Activated CD4-positive, alpha-beta T cell treated with anti-CD3 and anti-CD28 coated beads, Interleukin-2, amount 50 U/mL, for 1 hour (primary cell): Measurements from ENCODE around the gene IGFN1.
A peak's percentile ranks its signal among the peaks of the same experiment; 100 is the strongest.

Experiments used
- DNase-seq: peaks from one replicate; pipeline ENCODE4 v3.0.0-alpha.2; 2020

Gene IGFN1

DNA sequence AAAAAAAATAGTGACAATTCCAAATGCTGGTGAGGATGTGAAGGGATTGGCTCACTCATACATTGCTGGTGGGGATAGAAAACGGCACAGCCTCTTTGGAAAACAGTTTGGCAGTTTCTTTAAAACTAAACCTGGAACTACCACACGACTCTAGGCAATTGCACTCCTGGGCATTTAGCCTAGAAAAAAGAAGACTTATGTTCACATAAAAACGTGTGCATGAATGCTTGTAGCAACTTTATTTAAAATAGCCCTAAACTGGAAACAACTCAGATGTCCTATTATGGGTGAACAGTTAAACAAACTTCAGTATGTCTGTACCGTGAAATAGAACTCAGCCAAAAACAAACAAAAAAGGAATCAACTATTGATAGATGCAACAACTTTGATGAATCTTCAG is 26.9 kb upstream of the IGFN1 start:
- no peak for DNase-seq

DNA sequence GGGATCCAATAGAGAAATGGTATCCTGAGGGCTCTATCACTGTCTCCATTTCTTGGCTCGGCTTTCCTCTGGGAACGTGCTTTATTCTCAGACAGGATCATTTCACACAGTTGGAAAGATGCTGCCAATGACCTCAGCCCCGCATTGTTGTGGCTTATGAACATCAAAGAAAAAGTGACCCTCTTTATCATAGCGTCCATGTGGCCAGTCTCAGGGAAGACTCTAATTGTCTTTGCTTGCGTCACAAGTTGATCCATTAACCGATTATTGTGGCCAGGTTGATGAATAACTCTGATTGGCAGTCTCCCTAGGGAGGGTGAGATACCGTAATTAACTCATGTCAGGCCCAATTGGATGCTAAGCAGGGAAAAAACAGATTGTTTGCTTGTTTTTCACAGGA is 26.0 kb upstream of the IGFN1 start:
- DNase-seq: no peak

DNA sequence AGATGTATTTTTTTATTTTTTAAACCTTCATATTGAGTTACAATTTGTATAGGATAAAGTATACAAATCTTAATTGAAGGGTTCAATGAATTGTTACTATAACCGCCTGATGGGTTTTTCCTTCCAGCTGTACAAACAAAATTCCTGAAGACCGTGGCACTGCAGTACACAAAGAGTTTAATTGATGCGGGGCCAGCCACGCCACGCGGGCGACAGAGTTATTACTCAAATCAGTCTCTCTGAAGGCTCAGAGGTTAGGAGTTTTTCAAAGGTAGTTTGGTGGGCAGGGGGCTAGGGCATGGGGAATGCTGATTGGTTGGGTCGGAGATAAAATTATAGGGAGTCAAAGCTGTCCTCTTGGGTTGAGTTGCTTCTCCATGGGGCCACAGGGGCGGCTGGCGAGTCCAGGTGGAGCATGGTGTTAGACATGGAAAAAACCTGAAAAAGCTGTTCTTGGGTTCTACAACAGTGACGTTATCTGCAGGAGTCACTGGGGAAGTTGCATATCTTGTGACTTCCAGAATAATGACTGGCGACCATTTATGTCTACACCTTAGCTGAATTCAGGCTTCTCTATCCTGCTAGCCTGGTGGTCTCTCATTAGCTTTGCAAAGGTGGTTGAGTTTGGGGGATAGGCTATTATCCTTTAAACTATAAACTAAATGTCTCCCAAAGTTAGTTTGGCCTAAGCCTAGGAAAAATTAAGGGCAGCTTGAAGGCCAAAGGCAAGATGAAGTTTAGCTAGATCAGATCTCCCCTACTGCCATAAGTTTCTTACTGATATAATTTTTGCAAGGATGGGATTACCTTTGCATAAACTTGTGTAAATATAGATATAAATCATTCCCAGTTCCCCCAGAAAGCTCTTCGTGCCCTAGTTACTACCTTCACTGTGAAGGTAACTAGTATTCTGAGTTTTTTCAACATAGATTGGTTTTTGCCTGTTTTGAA is 23.3 kb upstream of the IGFN1 start:
- no peak for DNase-seq

DNA sequence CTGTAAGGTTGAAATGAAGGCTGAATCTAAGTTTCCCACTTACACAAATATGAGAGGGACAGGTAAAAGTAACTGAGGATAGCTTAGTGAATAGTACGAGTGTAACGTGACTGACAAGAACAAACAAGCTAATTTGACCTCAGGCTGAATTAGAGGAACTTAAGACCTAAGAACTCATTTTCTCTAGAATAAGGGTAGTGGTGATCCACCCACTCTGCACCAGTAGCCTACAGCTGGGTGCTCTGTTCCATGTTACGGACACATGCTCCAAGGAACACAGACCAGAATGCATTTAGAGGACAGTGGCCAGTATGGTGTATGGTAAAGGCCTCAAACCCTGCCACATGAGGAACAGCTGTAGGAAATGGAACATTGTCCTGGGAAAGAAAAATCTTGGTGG is 21.4 kb upstream of the IGFN1 start:
- no peak for DNase-seq

DNA sequence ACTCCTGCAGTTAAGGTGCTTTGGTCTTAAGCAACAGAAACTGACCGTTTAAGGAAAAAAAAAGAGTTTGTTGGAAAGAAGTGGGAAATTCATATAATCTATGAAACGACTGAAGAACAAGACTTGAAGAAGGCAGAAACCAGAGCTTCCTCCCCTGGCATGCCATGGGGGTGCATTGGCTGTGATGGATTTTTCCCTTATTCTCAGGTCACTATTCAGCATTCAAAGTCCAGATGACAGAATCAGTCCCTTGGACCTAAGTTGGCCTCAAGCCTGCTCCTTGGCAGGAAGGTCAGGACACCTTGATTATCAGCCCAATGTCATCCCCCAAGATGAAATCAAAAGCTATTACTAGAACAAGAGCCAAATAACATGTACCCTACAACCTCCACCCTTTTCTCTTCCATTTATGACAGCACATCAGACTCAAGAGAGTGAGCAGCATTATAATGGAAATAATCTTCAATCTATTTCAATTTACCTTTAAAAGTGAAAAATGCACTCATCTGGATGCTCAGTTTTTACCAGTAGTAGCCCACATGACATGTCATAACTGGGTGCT is 20.6 kb upstream of the IGFN1 start:
- no peak for DNase-seq

DNA sequence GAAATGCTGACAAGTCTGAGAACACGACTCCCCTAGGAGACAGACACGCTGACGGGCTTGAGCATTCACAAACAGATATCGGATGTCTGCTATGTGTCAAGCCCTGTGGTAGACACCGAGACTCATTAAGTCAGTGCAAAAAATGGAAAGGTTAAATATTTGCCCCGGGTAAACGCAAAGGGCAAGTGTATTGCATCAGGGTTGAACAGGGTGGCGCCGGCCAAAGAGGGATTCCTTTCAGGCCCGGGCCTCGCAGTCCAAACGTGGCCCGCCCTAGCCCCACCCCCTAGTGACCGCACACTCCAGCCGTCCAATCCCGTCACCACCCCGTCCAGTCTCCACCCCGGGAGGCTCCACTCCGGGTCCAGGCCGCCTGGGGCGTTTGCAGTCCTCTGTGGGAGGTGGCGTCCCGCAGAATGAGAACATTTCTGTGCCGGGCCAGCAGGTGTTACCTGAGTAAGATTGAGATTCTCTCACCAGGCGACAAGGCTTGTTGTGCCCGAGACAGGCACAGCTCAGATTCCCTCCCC is 20.0 kb upstream of the IGFN1 start:
- DNase-seq: peak; percentile 65

DNA sequence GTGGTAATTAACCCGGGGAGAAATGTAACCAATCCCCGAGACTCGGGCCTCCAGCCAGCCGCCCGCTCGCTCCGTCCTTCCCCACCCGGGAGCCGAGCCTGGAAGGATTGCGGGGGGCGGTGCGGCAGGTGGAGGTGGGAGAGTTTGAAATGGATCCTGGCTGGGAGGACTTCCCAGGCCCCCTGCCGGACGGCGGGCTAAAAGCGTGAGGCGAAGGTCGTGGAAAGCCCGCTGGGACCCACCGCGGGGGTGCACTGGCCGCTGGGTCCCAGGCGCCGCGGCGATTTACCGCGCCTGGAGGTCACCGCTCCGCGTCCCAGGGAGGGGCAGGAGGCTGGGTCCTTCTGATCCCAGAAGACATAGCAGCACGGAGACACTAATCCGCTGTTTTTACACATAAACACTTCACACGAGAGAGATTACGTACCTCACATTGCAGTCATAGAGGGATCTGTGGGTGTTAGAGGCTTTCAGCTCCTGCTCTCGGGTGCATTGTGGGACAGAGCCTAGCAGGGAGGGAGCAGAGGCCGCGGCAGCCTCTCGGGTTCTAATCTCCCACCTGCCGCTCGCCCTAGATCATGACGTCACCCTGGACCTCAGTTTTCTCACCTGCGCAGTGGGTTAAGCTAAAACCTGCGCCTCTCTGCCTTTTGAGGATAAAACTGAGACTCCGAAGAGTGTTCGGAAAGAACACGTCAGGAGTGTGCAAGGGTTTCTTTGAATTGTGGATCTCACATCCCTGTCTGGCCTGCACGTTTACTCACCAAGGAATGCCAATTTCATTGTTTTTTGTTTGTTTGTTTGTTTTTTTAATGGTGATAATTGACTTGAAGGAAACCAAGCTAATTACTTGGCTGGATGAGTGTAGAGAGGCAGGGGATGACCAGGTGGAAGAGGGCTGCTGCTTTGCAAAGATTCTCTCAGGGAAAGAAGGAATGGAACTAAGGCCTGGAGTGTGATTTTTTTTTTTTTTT is 19.3 kb upstream of the IGFN1 start:
- DNase-seq: peak; percentile 22

DNA sequence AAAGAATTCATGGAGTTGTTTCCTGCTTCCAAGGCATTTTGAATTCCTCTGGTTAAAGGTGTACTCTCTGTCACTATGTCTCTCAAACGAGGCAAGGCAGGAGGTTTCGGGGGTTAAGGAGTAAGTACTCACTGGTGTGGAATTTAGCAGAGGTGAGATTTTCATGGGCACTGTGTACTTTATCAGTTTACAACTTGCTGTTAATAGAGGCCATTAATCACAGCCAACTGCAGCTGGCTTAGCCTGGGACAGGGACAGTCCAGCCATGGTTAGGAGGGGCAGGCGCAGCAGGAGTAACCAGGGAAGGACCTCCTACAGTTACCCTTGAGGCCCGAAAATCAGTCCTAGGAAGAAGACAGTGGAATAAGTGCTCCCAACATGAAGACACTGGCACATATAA is 18.3 kb upstream of the IGFN1 start:
- DNase-seq: no peak

DNA sequence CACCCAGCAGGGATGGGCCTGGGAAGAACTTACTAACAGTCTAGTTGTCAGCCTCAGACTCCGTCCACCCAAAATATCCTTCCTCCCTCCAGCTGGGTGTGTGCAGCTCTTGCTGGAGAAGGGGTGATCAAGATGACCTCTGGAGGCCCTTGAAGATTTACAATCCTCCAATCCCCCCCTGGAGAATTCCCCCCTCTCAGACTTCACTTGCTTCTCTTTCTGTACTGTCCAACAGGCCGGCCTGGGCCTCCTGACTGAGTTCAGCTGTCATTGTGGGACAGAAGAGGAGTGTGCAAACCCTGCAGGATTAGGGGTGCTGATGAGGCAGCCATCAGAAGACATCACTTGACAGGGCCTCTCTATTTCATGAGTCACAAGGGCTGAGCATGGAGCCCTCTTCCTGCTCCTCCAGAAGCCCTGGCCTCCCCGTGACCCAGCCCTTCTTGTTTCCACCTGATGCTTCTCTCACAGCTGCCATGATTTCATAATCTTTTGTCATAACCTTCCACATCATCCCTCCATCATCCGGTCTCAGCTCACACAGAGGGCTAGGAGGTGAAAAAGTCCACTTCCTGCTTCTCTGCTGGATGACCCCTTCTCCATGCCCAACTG is 17.5 kb upstream of the IGFN1 start:
- no peak for DNase-seq

DNA sequence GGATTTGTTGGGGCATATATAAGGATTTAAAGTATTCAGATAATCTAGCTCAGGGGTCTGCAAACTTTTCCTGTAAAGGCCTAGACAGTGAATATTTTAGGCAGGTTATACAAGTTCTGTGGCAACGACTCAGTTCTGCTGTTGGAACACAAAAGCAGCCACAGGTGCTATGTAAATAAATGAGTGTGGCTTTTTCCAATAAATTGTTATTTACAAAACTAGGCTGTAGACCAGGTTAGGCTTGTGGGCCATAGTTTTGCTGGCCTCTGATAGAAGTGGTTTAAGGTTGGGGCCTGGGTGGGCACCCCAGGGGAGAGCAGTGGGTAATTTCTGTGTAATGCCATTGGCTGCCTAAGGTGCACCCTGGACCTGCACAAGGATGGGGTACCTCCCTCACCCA is 16.9 kb upstream of the IGFN1 start:
- DNase-seq: no peak

DNA sequence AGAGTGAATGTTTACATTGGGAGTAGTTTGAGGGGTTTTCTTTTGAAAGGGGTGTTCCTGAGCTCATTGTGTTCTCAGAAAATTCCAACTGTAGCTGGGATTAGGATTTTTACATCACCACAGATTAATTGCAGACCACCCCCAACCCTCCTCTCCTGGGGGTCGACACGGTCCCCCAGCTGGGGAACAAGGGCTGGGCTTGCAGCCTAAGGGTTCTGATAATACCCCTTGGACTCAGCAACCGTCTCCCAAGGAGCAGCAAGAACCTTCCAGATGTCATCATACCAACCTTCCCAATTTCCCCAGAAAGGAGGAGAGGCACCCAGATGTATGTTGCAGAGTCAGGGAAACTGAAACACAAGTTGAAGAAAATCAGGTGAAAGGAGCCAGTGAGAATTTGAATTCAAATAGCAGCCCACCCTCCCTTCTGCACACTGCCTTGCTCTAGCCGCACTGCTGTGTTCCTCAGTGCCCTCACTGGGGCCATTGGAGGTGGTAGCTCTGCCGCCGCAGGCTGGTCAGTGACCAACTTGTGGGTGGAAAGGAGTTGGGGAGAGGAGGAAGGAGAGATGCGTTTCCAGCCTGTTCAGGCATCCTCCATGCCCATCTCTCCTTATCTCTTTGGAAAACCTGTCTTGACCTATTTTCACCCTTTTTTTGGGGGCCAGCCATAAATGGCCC is 14.7 kb upstream of the IGFN1 start:
- no peak for DNase-seq

DNA sequence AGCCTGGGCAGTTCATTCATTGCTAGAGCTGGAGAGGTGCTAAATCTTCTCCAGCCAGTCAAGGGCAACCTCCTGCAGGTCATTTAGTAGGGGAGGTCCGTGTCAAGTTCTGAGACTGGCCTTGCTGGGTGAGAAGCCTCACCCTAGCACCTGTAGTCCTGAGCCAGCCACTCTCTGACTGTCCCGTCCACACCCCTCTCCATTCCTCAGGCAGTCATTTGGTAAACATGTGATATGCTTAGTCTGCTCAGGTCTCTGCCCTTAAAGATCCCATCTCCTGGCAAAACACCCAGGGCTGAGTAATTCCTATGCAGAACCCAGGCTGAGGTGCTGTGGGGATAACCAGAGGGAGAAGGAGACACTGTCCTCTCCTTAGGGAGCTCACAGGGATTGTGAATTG is 13.7 kb upstream of the IGFN1 start:
- DNase-seq: no peak

DNA sequence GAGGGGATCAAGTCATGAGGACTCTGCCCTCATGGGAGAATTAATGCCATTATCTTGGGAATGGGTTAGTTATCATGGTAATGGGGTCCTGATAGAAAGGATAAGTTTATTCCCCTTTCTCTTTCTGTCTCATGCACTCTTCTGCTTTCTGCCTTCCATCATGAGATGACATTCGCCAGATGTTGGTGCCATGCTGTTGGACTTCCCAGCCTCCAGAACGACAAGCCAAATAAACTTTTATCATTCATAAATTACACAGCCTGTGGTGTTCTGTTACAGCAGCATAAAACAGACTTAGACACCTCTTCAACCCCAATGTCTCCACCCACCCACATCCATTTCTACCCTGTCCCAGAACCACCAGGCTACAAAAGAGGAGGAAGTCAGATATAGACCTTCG is 11.9 kb upstream of the IGFN1 start:
- DNase-seq: no peak

DNA sequence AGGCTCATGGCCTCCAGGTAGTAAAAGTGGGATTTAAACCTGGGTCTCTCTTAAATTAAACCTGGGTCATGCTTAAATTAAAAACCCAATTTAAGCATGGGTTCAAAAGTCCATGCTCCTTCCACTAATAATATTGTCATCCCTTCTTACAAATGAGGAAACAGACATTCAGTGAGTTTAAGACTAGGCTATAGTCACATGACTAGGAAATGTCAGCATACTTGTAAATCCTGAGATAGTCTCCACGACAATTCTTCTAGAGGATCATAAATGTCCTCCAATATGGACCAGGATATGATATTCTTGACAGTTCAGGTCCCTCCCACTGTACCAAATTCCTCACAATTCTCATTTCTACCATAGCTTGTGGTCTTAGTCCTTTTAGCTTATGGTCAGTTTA is 10.5 kb upstream of the IGFN1 start:
- DNase-seq: no peak

DNA sequence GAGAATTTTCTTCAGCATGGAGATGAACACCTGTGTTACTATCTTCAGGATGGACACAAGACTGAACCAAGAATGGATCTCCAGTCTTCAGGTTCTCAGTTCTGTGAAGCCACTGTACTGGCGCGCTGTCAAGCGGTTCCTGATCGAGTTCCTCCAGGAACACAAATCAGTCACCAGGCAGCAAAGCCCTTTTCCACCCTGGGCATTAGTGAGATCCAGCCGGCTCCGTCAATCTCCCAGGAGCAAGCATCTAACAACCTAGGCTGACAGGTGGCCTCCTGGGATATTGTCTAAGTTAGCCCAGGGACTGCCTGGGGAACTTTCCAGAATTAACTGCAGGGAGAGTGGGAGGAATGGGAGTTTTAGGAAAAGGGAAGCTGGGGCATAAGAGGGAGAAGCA is 9.7 kb upstream of the IGFN1 start:
- no peak for DNase-seq

DNA sequence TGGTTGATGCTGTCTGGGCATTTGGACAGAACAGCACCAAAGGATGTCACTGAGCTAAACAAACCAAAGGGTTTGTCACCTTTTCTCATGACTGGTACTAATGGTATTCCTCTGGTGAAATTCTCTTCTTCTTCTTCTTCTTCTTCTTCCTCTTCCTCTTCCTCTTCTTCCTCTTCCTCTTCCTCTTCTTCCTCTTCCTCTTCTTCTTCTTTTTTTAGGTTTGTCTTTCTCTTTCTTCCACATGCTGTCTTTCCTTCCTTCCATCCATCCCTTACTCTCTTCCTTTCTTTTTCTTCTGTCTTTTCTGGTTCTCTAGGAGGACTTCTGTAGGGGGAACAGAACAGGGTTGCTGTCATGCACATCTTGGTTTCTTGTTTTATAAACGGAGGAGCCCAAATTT is 9.3 kb upstream of the IGFN1 start:
- DNase-seq: no peak

DNA sequence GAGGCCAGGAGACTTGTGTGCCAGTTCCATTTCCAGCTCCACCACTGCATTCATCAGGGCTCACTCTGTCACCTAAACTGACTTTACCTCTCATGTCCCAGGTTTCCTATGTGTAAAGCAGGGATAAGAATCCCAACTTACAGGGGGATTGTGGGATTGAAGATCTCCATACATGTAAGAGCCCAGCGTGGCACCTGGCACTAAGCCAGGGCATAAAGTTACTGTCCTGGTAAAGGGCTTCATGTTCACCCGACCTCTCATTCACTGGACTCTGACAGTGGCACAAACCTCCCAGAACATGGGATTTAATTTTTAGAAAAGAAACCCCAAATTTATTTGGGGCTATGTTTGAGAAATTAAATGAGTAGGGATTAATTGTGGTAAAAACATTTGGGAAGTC is 8.9 kb upstream of the IGFN1 start:
- DNase-seq: no peak

DNA sequence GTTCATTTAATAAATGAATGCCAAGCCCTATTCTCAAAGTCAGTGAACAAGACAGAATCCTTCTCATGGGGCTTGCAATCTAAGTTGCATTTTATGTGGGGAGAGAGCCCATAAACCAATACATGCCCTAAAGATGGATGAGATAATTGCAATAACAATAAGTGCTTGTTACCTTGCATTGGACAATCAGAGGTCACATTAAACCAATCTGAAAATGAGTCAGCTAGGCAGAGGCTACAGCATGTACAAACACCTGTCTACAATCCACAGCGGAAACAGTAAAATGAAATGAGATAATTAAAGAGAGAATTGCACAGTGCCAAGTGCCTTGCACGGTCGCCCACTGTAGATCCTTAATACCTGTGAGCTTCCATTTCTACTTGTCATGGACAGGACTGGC is 7.4 kb upstream of the IGFN1 start:
- DNase-seq: no peak

DNA sequence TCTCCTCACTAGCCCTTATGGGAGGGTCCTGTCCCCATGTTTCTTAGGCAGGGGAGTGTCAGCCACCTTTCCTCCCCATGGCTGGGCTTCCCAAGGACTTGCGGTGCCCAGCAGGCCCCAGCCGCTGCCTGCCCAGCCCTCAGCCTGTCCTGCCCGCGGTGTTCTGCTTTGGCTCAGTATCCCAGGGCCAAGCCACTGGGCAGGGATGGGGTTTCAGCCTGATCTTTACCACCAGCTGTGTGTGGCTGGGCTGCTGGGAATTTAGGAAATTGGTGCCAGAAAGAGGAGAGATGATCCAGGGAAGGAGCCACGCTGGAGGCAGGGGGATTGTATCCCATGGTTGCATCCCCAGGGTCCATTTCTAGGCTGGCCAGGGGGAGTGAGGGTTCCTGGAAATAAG is 6.9 kb upstream of the IGFN1 start:
- no peak for DNase-seq

DNA sequence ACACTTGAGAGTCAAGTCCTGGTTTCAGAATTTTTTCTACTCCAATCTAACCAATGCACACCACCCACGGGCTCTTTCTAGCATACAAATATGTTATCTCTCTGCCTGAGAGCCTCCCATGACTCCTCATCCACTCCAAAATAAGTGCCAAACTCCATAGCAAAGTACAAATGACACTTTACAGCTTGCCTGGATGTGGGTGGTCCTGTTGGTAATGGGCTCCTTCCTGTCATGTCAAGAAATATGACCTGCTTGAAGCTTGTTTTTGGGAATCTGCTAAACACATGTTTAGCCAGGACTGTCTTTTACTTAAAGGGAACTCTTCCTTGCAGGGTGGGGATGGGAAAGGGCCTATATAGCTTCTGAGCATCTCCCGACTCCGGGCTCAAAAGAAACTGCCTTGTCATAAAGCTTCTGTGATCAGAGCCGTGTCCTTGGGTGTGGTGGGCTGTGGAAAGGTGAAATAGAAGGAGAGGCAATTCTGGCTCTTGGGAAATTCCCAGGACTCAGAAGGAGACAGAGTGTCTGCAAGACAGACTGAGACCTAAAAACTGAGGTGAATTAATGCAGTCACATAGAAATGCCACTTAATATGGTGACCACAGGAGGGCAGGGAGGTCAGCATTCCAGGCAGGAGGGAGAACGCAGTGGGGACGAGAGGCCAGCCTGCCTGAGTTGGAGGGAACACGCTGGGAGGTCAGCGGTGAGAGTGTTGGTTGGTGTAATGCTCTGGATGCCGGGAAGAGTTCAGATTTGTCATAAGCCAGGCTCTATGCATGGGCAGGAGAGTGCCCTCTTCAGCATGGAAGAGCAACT is 6.1 kb upstream of the IGFN1 start:
- no peak for DNase-seq

DNA sequence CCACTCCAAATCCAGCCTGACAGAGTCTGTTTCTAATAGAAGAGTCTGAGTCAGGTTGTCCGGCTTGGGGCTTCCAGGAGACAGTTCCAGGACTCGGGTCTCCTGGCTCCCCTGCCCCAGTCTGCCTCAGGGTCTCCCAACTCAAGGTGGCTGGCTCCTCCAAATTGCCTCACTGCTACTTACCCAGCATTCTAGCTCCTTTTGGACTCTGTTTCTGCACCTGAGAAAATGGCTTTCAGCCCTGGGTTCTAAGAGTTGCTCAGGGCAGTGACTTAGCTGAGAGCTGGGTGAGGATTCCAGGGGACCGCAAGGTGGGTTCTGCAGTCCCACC is 5.5 kb upstream of the IGFN1 start:
- DNase-seq: no peak
